Measurements from ENCODE around the gene OR1I1.

The OR1I1 gene

DNA sequence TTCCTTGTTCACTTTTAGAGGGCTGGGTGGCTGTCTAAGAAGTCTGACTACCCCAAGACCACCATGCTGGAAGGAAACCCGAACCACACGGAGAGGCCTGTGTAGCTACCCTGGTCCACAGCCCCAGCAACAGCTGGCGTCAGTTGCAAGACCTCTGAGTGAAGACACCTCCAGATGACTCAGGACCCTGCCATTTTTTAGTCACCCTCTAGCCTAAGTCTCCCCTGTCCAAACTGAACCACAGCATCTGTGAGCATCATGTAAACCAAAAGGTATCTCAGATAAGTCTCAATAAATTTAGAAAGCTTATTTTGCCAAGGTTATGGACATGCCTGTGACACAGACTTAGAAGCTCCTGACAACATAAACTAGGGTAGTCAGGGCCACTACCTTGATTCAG is 23.0 kb downstream of the OR1I1 start:
- TF ChIP-seq, protein P1, sequence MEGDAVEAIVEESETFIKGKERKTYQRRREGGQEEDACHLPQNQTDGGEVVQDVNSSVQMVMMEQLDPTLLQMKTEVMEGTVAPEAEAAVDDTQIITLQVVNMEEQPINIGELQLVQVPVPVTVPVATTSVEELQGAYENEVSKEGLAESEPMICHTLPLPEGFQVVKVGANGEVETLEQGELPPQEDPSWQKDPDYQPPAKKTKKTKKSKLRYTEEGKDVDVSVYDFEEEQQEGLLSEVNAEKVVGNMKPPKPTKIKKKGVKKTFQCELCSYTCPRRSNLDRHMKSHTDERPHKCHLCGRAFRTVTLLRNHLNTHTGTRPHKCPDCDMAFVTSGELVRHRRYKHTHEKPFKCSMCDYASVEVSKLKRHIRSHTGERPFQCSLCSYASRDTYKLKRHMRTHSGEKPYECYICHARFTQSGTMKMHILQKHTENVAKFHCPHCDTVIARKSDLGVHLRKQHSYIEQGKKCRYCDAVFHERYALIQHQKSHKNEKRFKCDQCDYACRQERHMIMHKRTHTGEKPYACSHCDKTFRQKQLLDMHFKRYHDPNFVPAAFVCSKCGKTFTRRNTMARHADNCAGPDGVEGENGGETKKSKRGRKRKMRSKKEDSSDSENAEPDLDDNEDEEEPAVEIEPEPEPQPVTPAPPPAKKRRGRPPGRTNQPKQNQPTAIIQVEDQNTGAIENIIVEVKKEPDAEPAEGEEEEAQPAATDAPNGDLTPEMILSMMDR (IDR thresholded peaks at IDR 0.05; ENCODE audit: borderline replicate concordance, control extremely low read depth, extremely low read depth, insufficient read depth, missing control alignments) = no peak
- in situ Hi-C loops (cut with MboI; ENCODE audit: low sequenced_read_pairs, unreplicated experiment) = loop anchor here (25.0 kb wide), 1 partner anchor 543 kb away; the partner anchor contains the start of gene NDUFB7
- DNase-seq (ENCODE audit: low spot score) = no peak

DNA sequence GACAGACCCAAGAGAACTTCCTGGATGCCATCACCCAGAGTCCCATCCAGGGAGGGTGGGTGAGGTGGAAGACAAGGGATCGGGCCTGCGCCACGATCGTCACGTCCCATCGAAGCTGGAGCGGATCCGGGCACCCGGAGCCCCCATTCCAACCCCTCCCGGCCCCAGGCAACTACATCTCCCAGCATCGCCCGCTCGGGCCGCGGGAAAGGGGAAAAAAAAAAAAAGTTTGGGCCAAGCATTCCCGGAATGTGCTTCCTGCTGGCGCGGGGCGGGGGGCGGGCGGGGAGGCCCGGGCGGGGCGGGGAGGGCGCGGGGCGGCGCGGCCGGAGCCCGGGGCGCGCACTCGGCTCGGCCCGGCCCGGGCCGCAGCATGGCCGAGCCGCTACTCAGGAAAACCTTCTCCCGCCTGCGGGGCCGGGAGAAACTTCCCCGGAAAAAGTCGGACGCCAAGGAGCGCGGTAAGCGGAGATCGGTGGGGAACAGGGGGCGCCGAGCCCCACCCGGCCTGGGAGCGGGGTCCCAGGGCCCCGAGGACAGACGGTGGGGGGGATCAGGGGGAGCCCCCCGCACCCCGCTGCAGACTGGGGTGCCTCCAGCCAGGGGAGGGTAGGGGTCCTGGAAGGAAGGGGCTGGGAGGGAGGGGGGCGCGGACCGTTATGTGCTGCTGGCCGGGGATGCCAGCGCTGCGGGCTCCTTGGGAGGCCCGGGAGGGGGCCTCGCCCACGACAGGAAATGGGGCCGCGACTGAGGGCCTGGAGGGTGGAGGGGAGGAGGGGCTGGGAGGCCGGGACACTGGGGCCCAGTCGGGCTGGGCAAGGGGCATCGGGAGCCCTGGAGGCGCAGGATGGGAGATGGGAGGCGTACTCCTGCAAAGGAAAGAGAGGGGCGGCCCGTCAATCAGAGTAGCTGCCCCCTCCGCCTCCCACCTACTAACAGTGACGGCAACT is 25.3 kb downstream of the OR1I1 start, which contains the start of gene SYDE1:
Gene SYDE1 (plus strand): TSS at position 341 of the 950 bp plus-strand sequence. CDS start 33 bp downstream, at position 374.
- TF ChIP-seq, protein P1 (IDR thresholded peaks at IDR 0.05; ENCODE audit: borderline replicate concordance, control extremely low read depth, extremely low read depth, insufficient read depth, missing control alignments) = no peak
- DNase-seq (ENCODE audit: low spot score) = peak; percentile 48
- in situ Hi-C loops (cut with MboI; ENCODE audit: low sequenced_read_pairs, unreplicated experiment) = loop anchor here (25.0 kb wide), 1 partner anchor 545 kb away; the partner anchor contains the start of gene NDUFB7

DNA sequence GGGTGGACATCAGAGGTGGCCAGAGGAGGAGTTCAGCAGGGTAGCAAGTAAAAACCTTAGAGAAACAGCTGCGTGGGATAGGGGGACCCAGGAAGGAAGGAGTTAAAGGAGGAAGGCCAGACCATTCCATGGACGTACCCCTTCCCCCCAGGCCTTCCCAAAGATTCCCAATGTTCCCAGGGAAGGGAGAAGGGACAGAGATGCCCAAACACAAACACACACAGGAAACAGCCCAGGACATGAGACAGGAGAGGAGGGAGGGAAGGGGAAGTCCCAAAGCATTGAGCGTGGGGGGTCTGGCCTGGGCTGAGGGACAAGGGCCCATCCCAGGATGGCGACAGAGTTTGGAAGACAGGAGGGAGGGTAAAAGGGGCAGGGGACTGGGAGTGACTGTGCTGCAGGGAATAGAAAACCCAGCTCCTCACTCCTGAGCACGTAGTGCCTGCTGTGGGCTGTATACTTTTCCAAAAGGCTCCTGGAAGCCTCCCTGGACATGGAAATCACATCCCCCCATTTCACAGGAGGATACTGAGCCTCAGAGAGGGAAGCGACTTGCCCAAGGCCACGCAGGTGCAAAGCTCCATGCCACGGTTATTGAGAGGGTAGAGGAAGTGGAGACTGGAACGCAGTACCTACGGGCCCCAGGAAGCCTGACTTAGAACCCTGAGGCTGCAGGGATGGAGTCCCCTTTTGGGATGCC is 26.3 kb downstream of the OR1I1 start:
- TF ChIP-seq, protein P1 (IDR thresholded peaks at IDR 0.05; ENCODE audit: borderline replicate concordance, control extremely low read depth, extremely low read depth, insufficient read depth, missing control alignments) = no peak
- in situ Hi-C loops (cut with MboI; ENCODE audit: low sequenced_read_pairs, unreplicated experiment) = loop anchor here (25.0 kb wide), 1 partner anchor 546 kb away; the partner anchor contains the start of gene NDUFB7
- no peak for DNase-seq (ENCODE audit: low spot score)

DNA sequence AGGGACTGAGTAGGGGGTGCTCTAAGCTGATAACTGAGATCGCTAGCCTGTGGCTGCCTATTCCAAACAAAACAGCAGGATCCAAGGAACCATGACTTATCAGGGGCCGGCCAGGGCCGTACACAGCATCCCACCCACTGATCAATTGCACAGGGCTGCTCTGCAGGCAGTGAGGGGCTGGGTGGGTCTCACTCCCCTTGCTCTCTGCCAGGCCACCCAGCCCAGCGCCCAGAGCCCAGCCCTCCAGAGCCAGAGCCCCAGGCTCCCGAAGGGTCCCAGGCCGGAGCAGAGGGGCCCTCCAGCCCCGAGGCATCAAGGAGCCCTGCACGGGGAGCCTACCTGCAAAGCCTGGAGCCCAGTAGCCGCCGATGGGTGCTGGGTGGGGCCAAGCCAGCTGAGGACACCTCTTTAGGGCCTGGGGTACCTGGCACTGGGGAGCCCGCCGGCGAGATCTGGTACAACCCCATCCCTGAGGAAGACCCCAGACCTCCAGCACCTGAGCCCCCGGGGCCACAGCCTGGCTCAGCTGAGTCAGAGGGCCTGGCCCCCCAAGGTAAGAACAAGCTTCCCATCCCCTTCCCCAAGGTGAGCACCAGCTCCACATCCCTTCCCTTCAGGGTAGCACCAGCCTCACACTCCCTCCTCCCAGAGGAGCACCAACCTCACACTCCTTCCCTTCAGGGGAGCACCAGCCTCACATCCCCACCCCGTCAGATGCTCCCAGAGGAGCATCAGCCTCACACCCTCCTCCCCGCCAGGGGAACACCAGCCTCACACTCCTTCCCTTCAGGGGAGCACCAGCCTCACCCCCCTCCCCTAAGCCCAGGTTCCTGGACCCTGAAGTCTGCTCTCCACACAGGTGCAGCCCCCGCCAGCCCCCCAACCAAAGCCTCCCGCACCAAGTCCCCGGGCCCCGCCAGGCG is 27.1 kb downstream of the OR1I1 start:
- peak; percentile 41 for DNase-seq (ENCODE audit: low spot score)
- in situ Hi-C loops (cut with MboI; ENCODE audit: low sequenced_read_pairs, unreplicated experiment) = loop anchor here (25.0 kb wide), 1 partner anchor 547 kb away; the partner anchor contains the start of gene NDUFB7
- TF ChIP-seq, protein P1 (IDR thresholded peaks at IDR 0.05; ENCODE audit: borderline replicate concordance, control extremely low read depth, extremely low read depth, insufficient read depth, missing control alignments) = no peak

DNA sequence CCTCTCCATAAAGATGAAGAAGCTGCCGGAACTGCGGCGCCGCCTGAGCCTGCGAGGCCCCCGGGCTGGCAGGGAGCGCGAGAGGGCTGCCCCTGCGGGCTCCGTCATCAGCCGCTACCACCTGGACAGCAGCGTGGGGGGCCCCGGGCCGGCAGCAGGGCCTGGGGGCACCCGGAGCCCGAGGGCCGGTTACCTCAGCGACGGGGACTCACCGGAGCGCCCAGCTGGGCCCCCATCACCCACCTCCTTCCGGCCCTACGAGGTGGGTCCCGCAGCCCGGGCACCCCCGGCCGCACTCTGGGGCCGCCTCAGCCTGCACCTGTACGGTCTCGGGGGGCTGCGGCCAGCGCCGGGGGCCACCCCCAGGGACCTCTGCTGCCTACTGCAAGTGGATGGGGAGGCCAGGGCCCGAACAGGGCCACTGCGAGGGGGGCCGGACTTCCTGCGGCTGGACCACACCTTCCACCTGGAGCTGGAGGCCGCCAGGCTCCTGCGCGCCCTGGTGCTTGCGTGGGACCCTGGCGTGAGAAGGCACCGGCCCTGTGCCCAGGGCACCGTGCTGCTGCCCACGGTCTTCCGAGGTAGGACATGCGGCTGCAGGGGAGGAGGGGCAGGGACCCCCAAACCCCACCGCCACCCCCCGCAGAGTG is 27.9 kb downstream of the OR1I1 start:
- no peak for DNase-seq (ENCODE audit: low spot score)
- in situ Hi-C loops (cut with MboI; ENCODE audit: low sequenced_read_pairs, unreplicated experiment) = loop anchor here (25.0 kb wide), 1 partner anchor 548 kb away; the partner anchor contains the start of gene NDUFB7
- TF ChIP-seq, protein P1 (IDR thresholded peaks at IDR 0.05; ENCODE audit: borderline replicate concordance, control extremely low read depth, extremely low read depth, insufficient read depth, missing control alignments) = no peak
